ENCODE results near the gene CHTF8.
"Not testable (repeated sequence)": the region's sequence is repeated elsewhere in the genome, so short reads cannot be mapped to it uniquely, and the experiment has no call there.

The CHTF8 gene

DNA sequence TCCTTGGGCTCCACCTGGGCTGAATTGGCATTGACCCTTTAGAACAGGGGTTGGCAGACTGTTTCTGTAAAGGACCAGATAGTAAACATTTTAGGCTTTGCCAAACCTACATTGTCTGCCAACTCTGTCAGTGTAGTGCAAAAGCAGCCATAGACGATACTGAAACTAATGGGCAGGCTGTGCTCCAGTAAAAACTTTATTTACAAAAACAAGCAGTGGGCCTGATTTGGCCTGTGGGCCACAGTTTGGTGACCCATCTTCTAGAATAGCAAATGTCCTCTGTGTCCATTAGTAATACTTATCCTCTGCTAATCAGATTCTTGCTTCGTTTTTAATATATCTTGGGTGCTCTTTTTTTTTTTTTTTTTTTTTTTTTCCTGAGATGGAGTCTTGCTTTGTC is 6.2 kb upstream of the CHTF8 start:
- DNase-seq (ENCODE audit: low read depth), result no peak

DNA sequence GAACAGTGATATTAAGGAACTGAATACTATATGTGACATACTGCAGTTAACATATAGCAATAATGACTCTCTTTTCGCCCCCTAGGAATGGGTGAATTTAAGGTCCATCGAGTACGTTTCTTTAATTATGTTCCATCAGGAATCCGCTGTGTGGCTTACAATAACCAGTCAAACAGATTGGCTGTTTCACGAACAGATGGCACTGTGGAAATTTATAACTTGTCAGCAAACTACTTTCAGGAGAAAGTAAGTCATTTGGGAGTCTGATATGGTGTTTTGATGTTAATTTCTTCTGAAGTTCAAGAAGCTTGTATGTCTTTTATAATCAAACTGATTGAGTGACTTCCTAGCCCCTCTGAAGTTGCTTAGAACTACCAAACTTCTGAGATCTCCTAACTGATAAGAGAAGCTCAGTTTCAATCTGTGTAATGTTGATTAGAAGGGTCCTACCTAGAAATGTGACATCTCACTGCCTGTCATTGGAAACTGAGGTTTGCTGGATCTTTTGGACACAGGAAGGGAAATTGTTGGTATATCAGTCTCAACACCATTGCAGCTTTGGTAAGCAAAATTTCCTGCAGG is 1.1 kb upstream of the CHTF8 start:
- no peak for DNase-seq (ENCODE audit: low read depth)

DNA sequence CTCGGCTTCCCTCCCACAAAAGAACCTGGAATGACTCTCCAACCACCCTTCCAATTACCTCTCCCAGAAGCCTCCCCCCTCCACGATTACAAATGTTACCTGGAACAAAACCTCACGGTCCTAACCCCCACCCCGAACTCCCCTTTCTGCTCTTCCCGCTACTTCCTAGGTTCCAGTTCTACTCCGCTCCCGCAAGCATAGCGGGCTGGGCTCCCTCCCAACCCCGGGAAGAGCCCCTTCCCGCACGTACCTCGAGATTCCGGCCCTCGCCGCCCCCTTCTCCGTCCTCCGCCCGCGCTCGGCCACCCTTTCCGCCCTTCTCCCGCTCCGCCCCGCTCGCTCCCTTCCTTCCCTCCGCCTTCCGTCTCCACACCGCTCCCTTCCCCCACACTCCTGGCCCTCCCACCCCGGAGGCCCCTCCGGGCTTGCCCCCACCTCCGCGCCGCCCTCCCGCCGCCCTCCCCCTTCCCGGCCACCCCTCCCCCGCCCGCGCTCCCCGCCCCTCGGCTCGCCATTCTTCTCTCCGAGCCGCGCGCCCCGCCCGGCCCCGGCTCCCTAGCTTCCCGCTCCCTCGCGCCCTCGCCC is 457 bp downstream of the CHTF8 start:
- peak; percentile 79 for DNase-seq (ENCODE audit: low read depth)

DNA sequence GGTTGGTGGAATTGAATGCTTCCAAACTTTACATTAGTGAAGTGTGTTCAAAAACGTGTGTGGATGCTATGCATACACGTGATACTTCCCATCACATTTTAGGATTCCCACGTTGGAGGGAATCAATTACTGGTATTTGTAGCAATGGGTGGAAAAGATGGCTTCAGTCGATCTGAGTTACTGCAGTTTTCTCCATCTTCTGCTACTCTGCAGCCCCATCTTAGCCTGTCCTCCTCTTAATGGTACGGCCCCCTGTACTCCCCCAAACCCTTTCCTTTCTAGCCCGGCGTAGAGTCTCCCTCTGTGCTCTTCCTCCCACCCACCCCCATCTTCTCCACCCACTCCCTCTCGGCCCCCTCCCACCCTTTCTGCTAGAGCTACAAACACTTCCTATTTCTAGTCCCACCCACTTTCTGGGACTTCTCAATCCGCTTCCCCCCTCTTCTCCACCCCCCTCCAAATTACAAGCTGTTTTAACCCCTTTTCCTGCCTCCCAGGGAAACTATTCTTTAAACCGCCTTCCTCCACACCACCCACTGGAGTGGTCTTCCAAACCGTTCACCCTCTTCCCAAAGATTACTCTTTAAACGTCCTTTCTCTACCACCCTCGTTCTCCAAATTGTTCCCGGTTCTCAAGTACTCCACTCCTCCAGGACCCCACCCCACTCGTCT is 1.1 kb downstream of the CHTF8 start:
- peak; percentile 24 for DNase-seq (ENCODE audit: low read depth)

DNA sequence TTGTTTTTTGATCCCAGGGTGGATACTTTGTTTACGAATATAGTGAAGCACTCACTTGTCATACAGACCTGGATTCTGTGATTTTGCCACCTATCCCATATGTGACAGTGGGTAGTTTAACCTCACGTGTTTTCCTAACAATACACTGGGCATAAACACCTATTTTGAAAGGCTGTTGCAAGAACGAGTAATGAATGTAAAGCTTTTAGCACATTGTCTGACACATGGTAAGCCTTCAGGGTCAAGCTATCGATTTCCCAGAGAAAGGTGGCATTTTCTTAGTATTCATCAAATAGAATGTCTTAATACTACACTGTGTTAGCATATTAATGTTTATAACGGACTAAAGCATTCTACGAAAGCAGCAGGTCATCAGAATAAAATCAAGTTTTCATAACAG is 1.9 kb downstream of the CHTF8 start:
- no peak for DNase-seq (ENCODE audit: low read depth)

DNA sequence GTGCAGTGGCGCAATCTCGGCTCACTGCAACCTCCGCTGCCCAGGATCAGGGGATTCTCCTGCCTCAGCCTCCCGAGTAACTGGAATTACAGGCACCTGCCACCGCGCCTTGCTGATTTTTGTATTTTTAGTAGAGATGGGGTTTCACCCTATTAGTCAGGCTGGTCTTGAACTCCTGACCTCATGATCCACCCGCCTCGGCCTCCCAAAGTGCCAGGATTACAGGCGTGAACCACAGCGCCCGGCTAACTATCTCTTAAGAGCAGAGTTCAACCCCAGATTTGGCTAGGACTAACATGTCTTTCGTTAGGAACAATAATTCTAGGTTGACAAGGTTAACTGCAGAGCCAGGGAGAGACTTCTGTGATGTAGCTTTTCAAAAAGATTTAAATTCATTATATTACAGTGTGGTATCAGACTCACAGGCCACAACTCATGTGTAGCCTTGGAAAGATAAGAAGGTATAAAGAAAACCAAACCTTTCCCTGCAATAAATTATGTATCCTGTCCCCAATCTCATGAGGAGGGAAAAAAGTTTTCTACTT is 4.3 kb downstream of the CHTF8 start:
- no peak for DNase-seq (ENCODE audit: low read depth)

DNA sequence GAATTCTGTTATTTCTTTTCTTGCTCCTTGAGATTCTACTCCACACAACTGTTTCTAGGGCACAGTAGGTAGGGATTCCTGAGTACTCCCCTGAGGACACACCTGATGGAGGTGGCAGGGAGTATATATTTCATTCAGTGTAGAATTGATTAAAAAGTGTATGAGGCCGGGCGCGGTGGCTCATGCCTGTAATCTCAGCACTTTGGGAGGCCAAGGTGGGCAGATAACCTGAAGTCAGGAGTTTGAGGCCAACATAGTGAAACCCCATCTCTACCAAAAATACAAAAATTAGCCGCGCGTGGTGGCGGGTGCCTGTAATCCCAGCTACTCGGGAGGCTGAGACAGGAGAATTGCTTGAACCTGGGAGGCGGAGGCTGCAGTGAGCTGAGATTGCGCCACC is 5.6 kb downstream of the CHTF8 start:
- not testable (repeated sequence) for DNase-seq (ENCODE audit: low read depth)

DNA sequence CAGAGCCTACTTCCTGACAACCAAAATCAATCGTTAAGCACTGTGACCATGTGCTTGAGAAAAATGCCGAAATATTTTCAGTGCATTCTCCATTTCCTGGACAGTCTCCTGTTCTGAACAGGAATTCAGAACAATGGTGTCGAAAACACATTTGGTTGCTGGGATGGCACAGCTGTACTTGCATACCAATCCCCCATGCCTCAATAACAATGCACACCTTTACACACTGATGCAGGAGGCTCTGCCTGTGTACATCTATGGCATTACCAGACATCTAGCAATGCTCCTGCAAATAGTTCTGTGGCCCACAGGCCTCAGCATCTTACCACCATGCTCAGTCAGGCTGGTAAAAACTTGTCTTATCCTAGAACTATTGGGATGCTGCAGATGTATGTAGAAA is 6.2 kb downstream of the CHTF8 start:
- DNase-seq (ENCODE audit: low read depth), result no peak

DNA sequence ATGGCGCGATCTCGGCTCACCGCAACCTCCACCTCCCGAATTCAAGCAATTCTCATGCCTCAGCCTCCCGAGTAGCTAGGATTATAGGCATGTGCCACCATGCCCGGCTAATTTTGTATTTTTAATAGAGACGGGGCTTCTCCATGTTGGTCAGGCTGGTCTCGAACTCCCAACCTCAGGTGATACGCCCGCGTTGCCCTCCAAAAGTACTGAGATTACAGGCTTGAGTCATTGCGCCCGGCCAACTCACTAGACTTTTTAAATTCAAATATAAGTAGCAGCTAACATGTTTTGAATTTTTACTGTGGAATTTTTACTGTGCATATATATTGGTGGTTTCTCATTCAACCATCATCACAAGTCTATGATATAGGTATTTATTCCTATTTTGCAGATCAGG is 7.4 kb downstream of the CHTF8 start:
- not testable (repeated sequence) for DNase-seq (ENCODE audit: low read depth)

DNA sequence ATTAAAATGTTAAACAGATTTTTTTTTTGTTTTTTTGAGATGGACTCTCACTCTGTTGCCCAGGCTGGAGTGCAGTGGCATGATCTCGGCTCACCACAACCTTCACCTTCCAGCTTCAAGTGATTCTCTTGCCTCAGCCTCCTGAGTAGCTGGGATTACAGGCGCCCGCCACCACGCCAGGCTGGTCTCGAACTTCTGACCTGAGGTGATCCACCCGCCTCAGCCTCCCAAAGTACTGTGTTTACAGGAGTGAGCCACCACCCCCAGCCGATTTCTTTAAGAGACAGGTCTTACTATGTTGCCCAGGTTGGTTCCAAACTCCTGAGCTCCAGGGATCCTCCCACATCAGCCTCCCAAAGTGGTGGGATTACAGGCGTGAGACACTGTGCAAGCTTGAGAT is 8.0 kb downstream of the CHTF8 start:
- not testable (repeated sequence) for DNase-seq (ENCODE audit: low read depth)

DNA sequence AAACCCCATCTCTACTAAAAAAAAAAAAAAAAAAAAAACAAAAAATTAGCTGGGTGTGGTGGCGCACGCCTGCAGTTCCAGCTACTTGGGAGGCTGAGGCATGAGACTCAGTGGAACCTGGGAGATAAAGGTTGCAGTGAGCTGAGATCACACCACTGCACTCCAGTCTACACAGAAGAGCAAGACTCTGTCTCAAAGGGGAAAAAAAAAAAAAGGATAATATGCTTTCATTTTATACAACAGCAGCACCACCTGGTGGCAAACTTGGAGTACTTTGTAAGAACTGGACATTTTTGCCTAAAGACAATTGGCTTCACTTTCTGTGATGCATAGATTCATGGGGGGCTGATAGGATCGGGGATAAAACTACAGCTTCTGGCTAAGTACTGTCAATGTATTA is 8.5 kb downstream of the CHTF8 start:
- peak; percentile 57 for DNase-seq (ENCODE audit: low read depth)

DNA sequence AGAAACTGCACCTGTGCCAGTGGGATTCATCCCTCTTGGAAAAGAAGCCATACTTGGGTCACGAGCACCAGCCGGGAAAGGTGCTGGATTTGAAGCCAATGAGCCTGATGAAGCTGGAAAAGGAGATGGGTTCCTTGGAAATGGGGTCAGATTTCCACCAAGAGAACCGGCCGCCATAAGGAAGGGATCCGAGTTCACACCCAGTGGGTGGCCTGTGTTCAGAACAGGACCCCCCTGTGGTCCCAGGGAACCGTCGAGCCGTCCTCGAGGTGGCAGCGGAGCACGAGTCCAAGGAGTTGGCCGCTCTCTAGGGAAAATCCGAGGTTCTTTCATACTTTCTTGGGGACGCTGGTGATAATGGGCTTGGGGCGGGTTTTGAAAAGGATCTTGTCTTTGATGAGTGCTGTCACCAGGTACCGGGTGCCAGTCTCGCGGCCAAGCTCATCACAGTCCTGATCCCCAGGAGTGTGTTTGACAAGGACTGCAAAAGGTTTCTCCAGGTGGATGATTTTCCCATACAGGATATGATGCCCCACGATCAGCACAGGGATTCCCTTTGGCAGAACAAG is 12.2 kb downstream of the CHTF8 start:
- no peak for DNase-seq (ENCODE audit: low read depth)

DNA sequence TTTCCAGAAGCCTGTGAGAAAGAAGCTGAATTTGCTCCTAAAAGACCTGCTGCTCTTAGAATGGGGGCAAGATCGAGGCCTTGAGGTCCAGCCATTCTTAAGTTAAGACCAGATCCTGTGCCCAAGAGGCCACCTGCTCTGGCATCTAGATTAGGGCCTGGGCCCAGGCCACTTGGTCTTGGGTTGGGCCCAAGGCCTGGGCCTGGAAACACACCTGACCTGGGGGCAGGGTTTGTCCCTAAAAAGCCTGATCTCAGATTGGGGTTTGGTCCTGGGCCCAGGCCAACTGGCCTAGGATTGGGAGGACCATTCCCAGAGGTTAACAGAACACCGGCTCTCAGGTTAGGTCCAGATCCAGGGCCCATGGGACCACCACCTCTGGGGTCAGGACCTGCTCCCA is 12.9 kb downstream of the CHTF8 start:
- DNase-seq (ENCODE audit: low read depth), result no peak

DNA sequence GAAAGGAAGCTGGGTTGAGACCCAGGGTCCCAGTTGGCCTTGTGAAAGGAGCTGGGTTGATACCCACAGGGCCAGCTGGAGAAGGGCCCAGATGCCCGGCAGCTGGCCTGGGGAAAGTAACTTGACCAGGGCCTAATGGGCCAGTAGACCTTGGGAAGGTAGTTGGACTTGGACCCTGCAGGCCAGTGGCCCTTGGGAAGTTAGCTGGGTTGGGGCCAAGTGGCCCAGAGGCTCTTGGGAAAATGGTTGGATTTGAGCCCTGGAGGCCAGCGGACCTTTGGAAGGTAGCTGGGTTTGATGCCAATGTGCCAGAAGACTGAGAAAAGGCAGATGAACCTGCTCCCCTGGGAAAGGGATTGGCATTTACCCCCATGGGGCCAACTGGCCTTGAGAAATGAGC is 13.4 kb downstream of the CHTF8 start:
- no peak for DNase-seq (ENCODE audit: low read depth)

DNA sequence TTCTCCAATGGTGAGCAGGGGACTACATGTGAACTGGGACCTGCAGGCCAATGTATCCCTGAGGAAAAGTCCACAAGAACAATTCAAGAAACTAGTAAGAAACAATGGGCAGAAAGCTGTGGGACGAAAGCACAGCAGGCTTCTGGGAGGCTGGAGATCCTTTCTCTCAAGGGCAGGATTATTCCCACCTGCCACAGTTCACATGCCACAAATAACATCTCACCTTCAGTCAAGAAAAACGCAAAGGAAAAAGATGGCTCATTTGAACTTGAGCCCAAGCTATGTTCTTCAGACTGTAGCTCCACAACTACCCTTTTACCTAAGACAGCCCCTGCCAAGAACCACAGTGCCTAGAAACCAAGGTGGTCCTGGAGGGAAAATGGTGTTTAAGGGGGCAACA is 13.9 kb downstream of the CHTF8 start:
- no peak for DNase-seq (ENCODE audit: low read depth)

DNA sequence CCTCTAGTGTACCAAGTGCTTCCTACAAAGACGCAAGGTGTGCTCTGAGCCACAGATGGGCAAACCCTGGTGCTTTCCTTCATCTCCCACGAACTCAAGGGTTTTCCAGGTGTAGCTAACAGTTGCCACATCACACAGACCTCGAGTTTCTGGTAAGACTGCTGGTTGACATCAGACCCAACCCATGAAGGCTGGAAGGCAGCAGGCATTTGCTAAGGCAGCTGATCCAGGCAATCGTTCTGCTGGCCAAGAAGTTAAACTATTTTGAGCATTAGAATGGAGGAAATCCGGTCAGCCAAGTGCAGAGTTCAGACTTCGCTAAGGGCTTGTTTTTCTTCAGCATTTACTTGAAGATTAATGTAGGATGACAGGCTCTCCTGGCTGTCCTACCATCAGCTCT is 15.5 kb downstream of the CHTF8 start:
- DNase-seq (ENCODE audit: low read depth), result no peak

DNA sequence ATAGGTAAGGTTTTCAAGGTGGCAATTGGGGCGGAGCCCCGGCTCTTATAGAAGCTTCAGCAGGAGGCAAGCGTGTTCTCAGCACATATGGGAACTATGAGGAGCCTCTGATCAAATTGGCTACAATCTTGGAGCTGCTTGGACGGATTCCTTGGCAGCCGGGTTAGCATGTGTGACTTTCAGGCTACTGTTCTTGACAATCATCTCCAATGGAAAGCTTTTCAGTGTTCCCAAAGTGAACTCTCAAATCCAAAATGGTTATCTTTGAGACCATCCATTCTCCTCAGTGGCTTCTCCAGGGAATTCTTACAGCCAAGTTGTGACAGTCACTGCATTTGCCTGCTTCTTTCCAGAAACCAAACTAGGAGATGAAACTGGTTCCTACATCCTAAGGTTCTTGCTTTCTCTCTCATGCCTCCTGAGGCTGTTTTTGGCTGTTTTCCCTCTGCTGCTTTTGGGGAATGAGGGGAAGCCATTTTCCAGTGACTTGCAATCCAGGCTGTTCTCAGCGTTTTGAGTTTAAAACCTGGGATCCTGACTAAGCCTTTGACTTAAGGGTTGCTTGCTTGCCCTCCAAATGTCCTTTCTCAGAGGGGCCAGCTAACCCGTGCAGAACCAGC is 16.0 kb downstream of the CHTF8 start:
- no peak for DNase-seq (ENCODE audit: low read depth)

DNA sequence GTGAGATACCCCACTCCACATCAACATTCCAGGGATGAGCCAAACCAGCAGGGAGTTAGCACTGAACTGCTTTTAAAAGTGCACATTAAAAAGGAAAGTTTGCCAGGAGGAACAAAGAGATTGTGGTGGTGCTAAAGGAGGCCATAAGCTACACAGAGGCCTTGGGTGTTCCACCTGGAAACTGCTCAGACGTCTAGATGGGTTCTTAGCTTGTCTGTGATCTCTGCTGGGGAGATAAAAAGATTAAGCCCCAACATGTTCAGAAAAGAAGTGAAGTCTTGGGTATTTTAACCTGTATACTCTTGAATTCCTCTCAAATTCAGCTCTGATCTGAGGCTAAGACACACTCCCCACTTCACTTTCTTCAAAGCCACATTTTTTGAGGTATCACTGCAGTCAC is 16.6 kb downstream of the CHTF8 start:
- no peak for DNase-seq (ENCODE audit: low read depth)

DNA sequence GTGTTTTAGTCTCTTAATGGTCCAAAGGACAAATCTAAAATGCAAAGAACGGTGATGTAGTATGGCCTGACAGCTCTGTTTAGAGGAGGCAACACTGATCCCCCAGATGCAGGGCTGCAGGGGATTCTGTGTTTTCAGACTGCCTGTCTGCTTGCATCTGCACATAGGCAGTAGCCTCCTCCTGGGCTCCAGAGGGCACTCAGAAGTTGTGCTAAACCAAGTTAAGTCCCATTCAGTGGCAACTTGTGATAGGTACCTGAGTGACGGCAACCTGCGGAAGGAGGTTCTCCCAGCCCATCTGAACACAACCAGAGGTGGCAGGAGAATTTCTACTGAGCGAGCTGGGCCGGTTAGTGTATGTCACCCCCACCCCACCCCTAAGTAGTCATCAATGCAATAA is 17.0 kb downstream of the CHTF8 start:
- DNase-seq (ENCODE audit: low read depth), result no peak

DNA sequence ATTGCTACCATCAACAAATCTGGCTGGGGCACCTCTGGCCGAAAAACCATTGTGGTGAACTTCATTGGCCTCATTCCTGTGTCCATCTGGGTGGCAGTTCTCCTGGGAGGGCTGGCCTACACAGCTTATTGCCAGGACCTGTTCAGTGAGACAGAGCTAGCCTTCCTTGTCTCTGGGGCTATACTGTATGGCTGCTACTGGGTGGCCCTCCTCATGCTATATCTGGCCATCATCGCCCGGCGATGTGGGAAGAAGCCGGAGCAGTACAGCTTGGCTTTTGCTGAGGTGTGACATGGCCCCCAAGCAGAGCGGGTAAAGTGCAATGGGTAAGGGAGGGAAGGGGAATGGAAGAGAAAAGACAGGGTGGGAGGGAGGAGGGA is 17.4 kb downstream of the CHTF8 start:
- DNase-seq (ENCODE audit: low read depth), result no peak

DNA sequence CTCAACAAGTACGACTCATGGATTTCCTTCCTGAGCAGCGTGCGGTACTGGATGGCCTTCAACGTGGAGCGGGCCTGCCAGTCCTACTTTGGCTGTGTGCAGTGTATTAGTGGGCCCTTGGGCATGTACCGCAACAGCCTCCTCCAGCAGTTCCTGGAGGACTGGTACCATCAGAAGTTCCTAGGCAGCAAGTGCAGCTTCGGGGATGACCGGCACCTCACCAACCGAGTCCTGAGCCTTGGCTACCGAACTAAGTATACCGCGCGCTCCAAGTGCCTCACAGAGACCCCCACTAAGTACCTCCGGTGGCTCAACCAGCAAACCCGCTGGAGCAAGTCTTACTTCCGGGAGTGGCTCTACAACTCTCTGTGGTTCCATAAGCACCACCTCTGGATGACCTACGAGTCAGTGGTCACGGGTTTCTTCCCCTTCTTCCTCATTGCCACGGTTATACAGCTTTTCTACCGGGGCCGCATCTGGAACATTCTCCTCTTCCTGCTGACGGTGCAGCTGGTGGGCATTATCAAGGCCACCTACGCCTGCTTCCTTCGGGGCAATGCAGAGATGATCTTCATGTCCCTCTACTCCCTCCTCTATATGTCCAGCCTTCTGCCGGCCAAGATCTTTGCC is 17.9 kb downstream of the CHTF8 start:
- no peak for DNase-seq (ENCODE audit: low read depth)

DNA sequence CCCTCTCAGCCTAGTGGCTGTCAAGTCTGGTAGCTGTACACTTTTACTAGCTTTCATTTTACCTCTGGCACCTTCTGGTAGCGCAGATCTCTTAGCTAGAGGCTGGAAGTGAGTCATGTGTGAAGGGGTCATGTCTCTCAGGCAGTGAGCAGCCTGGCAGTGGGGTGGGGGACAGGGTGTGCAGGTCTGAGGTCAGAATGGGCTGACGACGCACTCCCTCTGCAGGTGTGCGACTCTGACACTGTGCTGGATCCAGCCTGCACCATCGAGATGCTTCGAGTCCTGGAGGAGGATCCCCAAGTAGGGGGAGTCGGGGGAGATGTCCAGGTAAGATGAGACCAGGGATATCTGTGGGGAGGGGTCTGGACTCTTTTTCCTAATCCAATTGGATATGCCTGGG is 19.2 kb downstream of the CHTF8 start:
- no peak for DNase-seq (ENCODE audit: low read depth)
